ENCODE results near the gene FBXW7. TPM values are rescaled to one million over a fixed set of nuclear protein-coding genes. Genes with fewer than 3 reads are reported as not detected.

The FBXW7 gene
- total and polyA plus RNA-seq, 2 donors (not counting 1 experiment from before 2014, with no cell fraction given), result 23.0 to 125 TPM

DNA sequence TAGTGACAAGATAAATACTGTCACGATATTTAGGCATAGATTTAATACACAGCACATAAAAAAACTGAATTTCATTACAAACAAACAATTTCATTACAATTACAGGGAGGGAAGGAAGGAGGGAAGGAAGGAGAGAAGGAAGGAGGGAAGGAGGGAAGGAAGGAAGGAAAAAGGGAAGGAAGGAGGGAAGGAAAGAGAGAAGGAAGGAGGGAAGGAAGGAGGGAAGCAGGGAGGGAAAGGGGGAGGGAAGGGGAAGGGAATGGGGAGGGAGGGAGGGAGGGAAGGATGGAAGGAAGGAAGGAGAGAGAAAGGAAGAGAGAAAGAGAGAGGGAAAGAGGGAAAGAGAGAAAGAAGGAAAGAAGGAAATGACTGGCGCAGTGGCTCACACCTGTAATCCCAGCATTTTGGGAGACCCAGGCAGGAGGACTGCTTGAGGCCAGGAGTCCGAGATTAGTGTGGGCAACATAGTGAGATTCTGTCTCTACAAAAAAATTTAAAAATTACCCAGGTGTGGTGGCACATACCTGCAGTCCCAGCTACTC, 64.6 kb downstream of the FBXW7 start:
- intact Hi-C loops (cut with micrococcal nuclease), result no loop called here
- ChIA-PET POLR2A (interaction anchor here (0.6 kb wide), 1 partner anchor 160 kb away, joined by 6 read pairs; no protein-coding TSS in a partner anchor), CTCF (interaction anchor here (0.9 to 1.0 kb wide), 3 partner anchors 11 to 264 kb away, joined by 3 read pairs; no protein-coding TSS in a partner anchor)

More for the DNA sequence above, 64.6 kb downstream of the FBXW7 start:
- ATAC-seq (ENCODE audit: low read depth), result no peak
- TF ChIP-seq CTCF (IDR thresholded peaks at IDR 0.05) (no peak), EZH2 (IDR thresholded peaks at IDR 0.05; ENCODE audit: borderline replicate concordance, insufficient read depth, low read depth, low read length, poor library complexity, severe bottlenecking) (no peak)
- no peaks in the 10 kb centered on the region for H3K4me1 ChIP-seq (ENCODE audit: control insufficient read depth in 2 of 2, insufficient read depth in 2 of 2, low read length in 2 of 2)
- WGBS (ENCODE audit: insufficient coverage), result no CpG with 5 or more reads among the region's 3 CpGs
- peaks cover 70% of the 10 kb centered on the region for H3K79me2 ChIP-seq (ENCODE audit: control insufficient read depth, insufficient read depth, low read length)
- no peaks in the 10 kb centered on the region for H3K27me3 ChIP-seq (replicated peaks in 1 of 4; ENCODE audit: control extremely low read depth in 1 of 4, control insufficient read depth in 3 of 4, insufficient read depth in 4 of 4, low read length in 3 of 4)
- no peak overlapping the region for H3K27ac ChIP-seq (ENCODE audit: low read length in 2 of 2)
- Mint-ChIP-seq H3K27ac (no peak overlapping the region), H3K4me3 (no peak overlapping the region), H3K27me3 (no peaks in the 10 kb centered on the region), H3K4me1 (peaks cover 30% of the 10 kb centered on the region), H3K9me3 (ENCODE audit: insufficient read depth) (peaks cover 2% of the 10 kb centered on the region)
- no peak overlapping the region for H3K4me2 ChIP-seq (replicated peaks; ENCODE audit: low read depth, low read length, poor library complexity, severe bottlenecking)
- no peak overlapping the region for H2AFZ ChIP-seq (ENCODE audit: insufficient read depth, low read depth, low read length, poor library complexity, severe bottlenecking)
- no peak overlapping the region for H3K9ac ChIP-seq (ENCODE audit: low read length)
- H3K36me3 ChIP-seq (replicated peaks in 1 of 2; ENCODE audit: control extremely low read depth in 1 of 2, control insufficient read depth in 1 of 2, extremely low read depth in 1 of 2, insufficient read depth in 2 of 2, low read length in 1 of 2), result no peaks in the 10 kb centered on the region
- H4K20me1 ChIP-seq (ENCODE audit: control insufficient read depth, insufficient read depth, low read length, poor library complexity, severe bottlenecking), result no peaks in the 10 kb centered on the region
- H3K4me3 ChIP-seq (ENCODE audit: control extremely low read depth in 1 of 5, extremely low read depth in 1 of 5, insufficient read depth in 1 of 5, low read depth in 2 of 5, low read length in 4 of 5), result no peak overlapping the region
- peaks cover 0 to 9% (median 3%) of the 10 kb centered on the region in 3 donors for H3K9me3 ChIP-seq (ENCODE audit: control extremely low read depth in 1 of 3, control insufficient read depth in 2 of 3, insufficient read depth in 1 of 3, low read length in 2 of 3)
- DNase-seq, result no peak
